ENCODE data around the gene HCFC1. TPM values are rescaled to one million over a fixed set of nuclear protein-coding genes. Genes with fewer than 3 reads are reported as not detected.

HCFC1 gene
- total and polyA plus RNA-seq, 2 of the 8 experiments (the other 6 are each of a cell fraction or from before 2014, with no cell fraction given), result 24.9 to 117 TPM

GRCh38 chrX:153913701-153914100 is 57.9 kb downstream of the HCFC1 start:
- no peaks in the 10 kb centered on the region for H3K27me3 ChIP-seq (replicated peaks in 1 of 4; ENCODE audit: control insufficient read depth in 3 of 4, extremely low read depth in 1 of 4, insufficient read depth in 3 of 4, low read length in 3 of 4)
- H3K23me2 ChIP-seq (ENCODE audit: low read depth, low read length), result no peaks in the 10 kb centered on the region
- H3K9me3 ChIP-seq (ENCODE audit: insufficient read depth in 2 of 2, low read depth in 1 of 2, low read length in 1 of 2), result no peaks in the 10 kb centered on the region
- no peak overlapping the region for H3K27ac ChIP-seq (ENCODE audit: low read depth, low read length)
- no peak overlapping the region for H3K56ac ChIP-seq (replicated peaks; ENCODE audit: insufficient read length, low read depth, low read length)
- no peaks in the 10 kb centered on the region; a peak in 1 of 8 replicates for H3K36me3 ChIP-seq (ENCODE audit: control insufficient read depth in 2 of 4, insufficient read depth in 4 of 4, low read length in 3 of 4)
- ChIA-PET POLR2A (ENCODE audit: partially characterized antibody) (interaction anchor here (2.0 kb wide), 1 partner anchor 12 kb away, joined by 9 read pairs; the partner anchor contains the start of gene ARHGAP4), CTCF (ENCODE audit: partially characterized antibody) (interaction anchor here (1.0 to 5.7 kb wide), 3 partner anchors 9 to 53 kb away, joined by 3 to 65 read pairs (median 4); partner anchors contain the start of gene ARHGAP4)
- DNase-seq (ENCODE audit: low read depth in 1 of 2, low spot score in 2 of 2) (no peak), FAIRE-seq (no peak)
- no peak overlapping the region for H3K4me3 ChIP-seq (ENCODE audit: extremely low read depth in 1 of 4, insufficient read depth in 2 of 4, low read depth in 3 of 4, low read length in 4 of 4)
- no peaks in the 10 kb centered on the region for H3K79me2 ChIP-seq (ENCODE audit: control insufficient read depth in 1 of 2, insufficient read depth in 2 of 2, low read length in 2 of 2)
- 96% methylated on average over 11 of the region's 17 CpGs; no CpG with 5 or more reads in 1 of the 2 experiments for WGBS, 2 experiments (ENCODE audit: extremely low coverage in 1 of 2, insufficient coverage in 1 of 2, insufficient read length in 1 of 2, insufficient replicate concordance in 2 of 2, low coverage in 1 of 2, low lambda C conversion rate in 2 of 2, missing lambda C conversion rate in 1 of 2)
- no peak overlapping the region for H2BK12ac ChIP-seq (ENCODE audit: low read depth, low read length)
- H3K18ac ChIP-seq (ENCODE audit: extremely low read depth, low read length), result no peak overlapping the region
- H4K91ac ChIP-seq (replicated peaks; ENCODE audit: insufficient read length, low read length), result no peak overlapping the region
- H2BK5ac ChIP-seq (ENCODE audit: low read depth, low read length), result no peak overlapping the region
- no peak overlapping the region for H4K5ac ChIP-seq (ENCODE audit: insufficient read length, low read depth, low read length)
- no peak overlapping the region for H3K23ac ChIP-seq (ENCODE audit: insufficient read length)
- H3K79me1 ChIP-seq (ENCODE audit: low read depth, low read length), result no peaks in the 10 kb centered on the region
- no peak overlapping the region for H2BK20ac ChIP-seq (ENCODE audit: low read length)
- H4K8ac ChIP-seq (ENCODE audit: extremely low read depth, insufficient read depth, low read length), result no peak overlapping the region
- no peaks in the 10 kb centered on the region for H4K20me1 ChIP-seq (replicated peaks in 1 of 2; ENCODE audit: control insufficient read depth in 1 of 2, insufficient read depth in 2 of 2, low read length in 2 of 2)
- no peak for TF ChIP-seq EGR1 (IDR thresholded peaks at IDR 0.05; ENCODE audit: borderline replicate concordance, low read depth, low read length)
- no peak for TF ChIP-seq BRCA1 (IDR thresholded peaks at IDR 0.05; ENCODE audit: low read depth, low read length)
- TF ChIP-seq CTCF (IDR thresholded peaks at IDR 0.05; ENCODE audit: control extremely low read depth in 1 of 3, insufficient read depth in 1 of 3, low read depth in 1 of 3, low read length in 3 of 3), result no peak
- no peak for TF ChIP-seq JUN (IDR thresholded peaks at IDR 0.05; ENCODE audit: low read depth, low read length)
- TF ChIP-seq RFX5 (IDR thresholded peaks at IDR 0.05; ENCODE audit: borderline replicate concordance, low read depth, low read length), result no peak
- no peak for TF ChIP-seq NRF1 (IDR thresholded peaks at IDR 0.05; ENCODE audit: low read depth, low read length)
- TF ChIP-seq HDAC6 (IDR thresholded peaks at IDR 0.05; ENCODE audit: low read depth, low read length), result no peak
- no peak for TF ChIP-seq SIN3A (conservative IDR thresholded peaks at IDR 0.05 in 1 of 2, IDR thresholded peaks at IDR 0.05 in 1 of 2; ENCODE audit: low read depth in 1 of 2, low read length in 2 of 2)
- TF ChIP-seq SP2 (IDR thresholded peaks at IDR 0.05; ENCODE audit: low read length), result no peak
- no peak for TF ChIP-seq KDM1A (IDR thresholded peaks at IDR 0.05; ENCODE audit: borderline replicate concordance, low read length)
- no peak overlapping the region for H2BK15ac ChIP-seq (ENCODE audit: low read length)
- no peak overlapping the region for H2BK120ac ChIP-seq (replicated peaks; ENCODE audit: low read depth, low read length)
- H3K4me1 ChIP-seq (replicated peaks in 1 of 4; ENCODE audit: control insufficient read depth in 3 of 4, insufficient read depth in 4 of 4, low read length in 3 of 4), result peaks cover 0 to 3% (median 0%) of the 10 kb centered on the region in 4 experiments; a peak in 1 of 7 replicates
- no peak overlapping the region for H3K9ac ChIP-seq (replicated peaks in 1 of 4; ENCODE audit: extremely low read depth in 1 of 4, low read depth in 3 of 4, low read length in 3 of 4)
- H3K4ac ChIP-seq (replicated peaks; ENCODE audit: insufficient read length, low read depth, low read length), result no peak overlapping the region
- H2AFZ ChIP-seq (ENCODE audit: low read length), result no peak overlapping the region
- no peak overlapping the region for H3K14ac ChIP-seq (ENCODE audit: insufficient read length)
- H3K4me2 ChIP-seq (ENCODE audit: insufficient read depth in 1 of 2, low read depth in 2 of 2, low read length in 2 of 2), result no peak overlapping the region
- no peak overlapping the region for H2AK5ac ChIP-seq (ENCODE audit: low read depth, low read length)
